IMR-90 (cell line): ENCODE measurements around the gene PARD3. TPM values are rescaled to one million over a fixed set of nuclear protein-coding genes. Genes with fewer than 3 reads are reported as not detected.
A peak's percentile ranks its signal among the peaks of the same experiment; 100 is the strongest.

ENCODE experiments used
- ATAC-seq: fragments of 200-7000 bp; cut with Tn5 transposase; 2 replicates; pipeline ENCODE4 v1.9.1; 2020; ENCODE audit warnings: low read depth, mild to moderate bottlenecking, moderate library complexity
- BruUV-seq: library from RNA; stranded (reverse); fragments of 400-500 nt; replicated peaks from 2 replicates; lab custom pipeline; 2021; lab: Mats Ljungman, UMichigan
- CTCF ChIA-PET: fragments of 300-600 bp; formaldehyde crosslinking; extraction: SDS; loops from one replicate; lab custom pipeline; 2021; ENCODE audit warnings: antibody characterized with exemption; lab: Yijun Ruan, JAX
- POLR2A ChIA-PET: fragments of 300-600 bp; sonication (Branson Sonifier 250); formaldehyde crosslinking; loops from one replicate; lab custom pipeline; 2022; ENCODE audit warnings: antibody characterized with exemption; ENCODE audit not compliant: unreplicated experiment; lab: Charles Lee
- DNase-seq: peaks from one replicate; pipeline ENCODE4 v3.0.0; 2013
- H2AFZ ChIP-seq: replicated peaks from 2 replicates; pipeline ENCODE3; 2013; ENCODE audit warnings: low read length, mild to moderate bottlenecking; ENCODE audit not compliant: poor library complexity
- H2AK5ac ChIP-seq: 2 replicates; pipeline ENCODE4 v1.6.1; 2013; ENCODE audit warnings: low read depth, low read length, inconsistent platforms
- H2AK9ac ChIP-seq: replicated peaks from 2 replicates; pipeline ENCODE3; 2013; ENCODE audit warnings: mild to moderate bottlenecking, low read depth, low read length, moderate library complexity; ENCODE audit not compliant: poor library complexity
- H2BK120ac ChIP-seq: 2 replicates; pipeline ENCODE4 v1.6.1; 2013; ENCODE audit warnings: low read depth, low read length, inconsistent platforms
- H2BK15ac ChIP-seq: 3 replicates; pipeline ENCODE4 v1.6.1; 2013; ENCODE audit warnings: low read depth, low read length, inconsistent platforms
- H2BK20ac ChIP-seq: 2 replicates; pipeline ENCODE4 v1.6.1; 2013; ENCODE audit warnings: low read depth, mild to moderate bottlenecking, inconsistent platforms, low read length, moderate library complexity
- H2BK5ac ChIP-seq: 2 replicates; pipeline ENCODE4 v1.6.1; 2013; ENCODE audit warnings: mild to moderate bottlenecking, low read depth, low read length, inconsistent platforms; ENCODE audit not compliant: poor library complexity, severe bottlenecking
- H3K14ac ChIP-seq: replicated peaks from 2 replicates; pipeline ENCODE4 v1.6.1; 2013; ENCODE audit warnings: low read depth, low read length, inconsistent platforms
- H3K18ac ChIP-seq: 2 replicates; pipeline ENCODE4 v1.6.1; 2013; ENCODE audit warnings: low read depth, low read length, control low read depth
- H3K23ac ChIP-seq: 2 replicates; pipeline ENCODE4 v1.6.1; 2013; ENCODE audit warnings: low read depth, low read length, inconsistent platforms
- H3K27ac ChIP-seq: 2 replicates; pipeline ENCODE4 v1.5.1; 2013; ENCODE audit warnings: mild to moderate bottlenecking, control low read depth, low read length; ENCODE audit not compliant: insufficient read depth
- H3K27me3 ChIP-seq: 2 replicates; pipeline ENCODE4 v1.6.1; 2013; ENCODE audit warnings: low read length; ENCODE audit not compliant: control insufficient read depth, insufficient read depth
- H3K36me3 ChIP-seq: 2 replicates; pipeline ENCODE4 v1.6.1; 2013; ENCODE audit warnings: low read length, mixed read lengths; ENCODE audit not compliant: control insufficient read depth, insufficient read depth
- H3K4ac ChIP-seq: 2 replicates; pipeline ENCODE4 v1.6.1; 2013; ENCODE audit warnings: low read depth, low read length, inconsistent platforms
- H3K4me1 ChIP-seq: 2 replicates; pipeline ENCODE4 v1.6.1; 2013; ENCODE audit warnings: low read length, mixed read lengths; ENCODE audit not compliant: control insufficient read depth, insufficient read depth
- H3K4me2 ChIP-seq: 2 replicates; pipeline ENCODE4 v1.6.1; 2013; ENCODE audit warnings: low read depth, mild to moderate bottlenecking, control low read depth, low read length, moderate library complexity
- H3K4me3 ChIP-seq: 2 replicates; pipeline ENCODE4 v1.5.1; 2013; ENCODE audit warnings: low read depth, mild to moderate bottlenecking, control low read depth, low read length, moderate library complexity; ENCODE audit not compliant: insufficient read depth
- H3K56ac ChIP-seq: 2 replicates; pipeline ENCODE4 v1.6.1; 2013; ENCODE audit warnings: low read length, inconsistent platforms; ENCODE audit not compliant: insufficient read depth; ENCODE audit errors: extremely low read depth
- H3K79me1 ChIP-seq, 2 experiments: 2 replicates each; pipeline ENCODE4 v1.6.1; 2013; ENCODE audit warnings: low read length in 2 of 2, inconsistent platforms in 1 of 2, low read depth in 1 of 2
- H3K9ac ChIP-seq: 2 replicates; pipeline ENCODE4 v1.6.1; 2013; ENCODE audit warnings: low read depth, low read length, control low read depth
- H3K9me1 ChIP-seq: 2 replicates; pipeline ENCODE4 v1.6.1; 2013; ENCODE audit warnings: low read length, inconsistent platforms; ENCODE audit not compliant: insufficient read depth
- H3K9me3 ChIP-seq: 2 replicates; pipeline ENCODE4 v1.6.1; 2013; ENCODE audit warnings: low read length; ENCODE audit not compliant: control insufficient read depth, insufficient read depth
- H4K20me1 ChIP-seq: 2 replicates; pipeline ENCODE4 v1.6.1; 2013; ENCODE audit warnings: low read length, inconsistent platforms; ENCODE audit not compliant: insufficient read depth
- H4K5ac ChIP-seq: 2 replicates; pipeline ENCODE4 v1.6.1; 2013; ENCODE audit warnings: mild to moderate bottlenecking, low read depth, low read length, control low read depth
- H4K8ac ChIP-seq, 2 experiments: 2 replicates each; pipeline ENCODE4 v1.6.1; 2013; ENCODE audit warnings: low read depth in 2 of 2, low read length in 2 of 2, control low read depth in 1 of 2, inconsistent platforms in 1 of 2
- H4K91ac ChIP-seq: 2 replicates; pipeline ENCODE4 v1.6.1; 2013; ENCODE audit warnings: low read depth, low read length, inconsistent platforms; ENCODE audit not compliant: insufficient read depth
- BHLHE40 ChIP-seq: fragments of 150-350 bp; IDR thresholded peaks from 2 replicates; pipeline ENCODE4 v1.6.1; 2016; ENCODE audit warnings: mild to moderate bottlenecking, low read depth, low read length
- CEBPB ChIP-seq: IDR thresholded peaks from 2 replicates; pipeline ENCODE4 v1.6.1; 2012; ENCODE audit warnings: low read depth, low read length, improper control_type of control experiment
- CHD1 ChIP-seq: IDR thresholded peaks from 2 replicates; pipeline ENCODE4 v1.6.1; 2012; ENCODE audit warnings: low read depth, low read length, improper control_type of control experiment
- CTCF ChIP-seq: conservative IDR thresholded peaks from 2 replicates; pipeline ENCODE4 v1.5.1; 2012; ENCODE audit warnings: mild to moderate bottlenecking, low read depth, low read length, improper control_type of control experiment
- FOS ChIP-seq: fragments of 150-350 bp; IDR thresholded peaks from 2 replicates; pipeline ENCODE4 v1.6.1; 2016; ENCODE audit warnings: low read depth, low read length
- MAFK ChIP-seq: IDR thresholded peaks from 2 replicates; pipeline ENCODE4 v1.6.1; 2012; ENCODE audit warnings: low read depth, low read length, improper control_type of control experiment
- MAZ ChIP-seq: IDR thresholded peaks from 2 replicates; pipeline ENCODE4 v1.6.1; 2012; ENCODE audit warnings: low read depth, mild to moderate bottlenecking, low read length, improper control_type of control experiment, moderate library complexity, borderline replicate concordance
- MXI1 ChIP-seq: IDR thresholded peaks from 2 replicates; pipeline ENCODE4 v1.6.1; 2012; ENCODE audit warnings: low read depth, mild to moderate bottlenecking, low read length, moderate library complexity, borderline replicate concordance
- NFE2L2 ChIP-seq: fragments of 150-350 bp; IDR thresholded peaks from 2 replicates; pipeline ENCODE4 v1.6.1; 2016; ENCODE audit warnings: low read depth, mild to moderate bottlenecking, low read length
- POLR2A ChIP-seq: IDR thresholded peaks from 2 replicates; pipeline ENCODE4 v1.6.1; 2012; ENCODE audit warnings: mild to moderate bottlenecking, low read depth, low read length
- RAD21 ChIP-seq: IDR thresholded peaks from 2 replicates; pipeline ENCODE4 v1.6.1; 2012; ENCODE audit warnings: low read length, improper control_type of control experiment
- RCOR1 ChIP-seq: IDR thresholded peaks from 2 replicates; pipeline ENCODE4 v1.6.1; 2012; ENCODE audit warnings: mild to moderate bottlenecking, low read length, improper control_type of control experiment; ENCODE audit not compliant: insufficient replicate concordance
- RFX5 ChIP-seq: IDR thresholded peaks from 2 replicates; pipeline ENCODE4 v1.8.0; 2012; ENCODE audit warnings: low read depth, mild to moderate bottlenecking, low read length, moderate library complexity
- SMC3 ChIP-seq: fragments of 150-350 bp; IDR thresholded peaks from 2 replicates; pipeline ENCODE4 v1.6.1; 2016; ENCODE audit warnings: low read depth, mild to moderate bottlenecking, antibody characterized with exemption, low read length, moderate library complexity
- USF2 ChIP-seq: fragments of 150-350 bp; IDR thresholded peaks from 2 replicates; pipeline ENCODE4 v1.6.1; 2017; ENCODE audit warnings: mild to moderate bottlenecking, antibody characterized with exemption, low read length, low read depth
- WGBS, 2 experiments: methylation state at CpG; one replicate each; pipeline versions ENCODE4 v1.1.5 to v1.1.7; 2013; ENCODE audit warnings: missing lambda C conversion rate in 2 of 2; ENCODE audit not compliant: insufficient read length in 1 of 2; ENCODE audit errors: extremely low coverage in 2 of 2; 5-methylcytosine and 5-hydroxymethylcytosine counted together
- dilution Hi-C: fragments of 300-500 bp; cut with HindIII; formaldehyde crosslinking; loops from one replicate; pipeline ENCODE4 v1.14.3; 2018; ENCODE audit warnings: low sequenced_read_pairs; ENCODE audit not compliant: unreplicated experiment
- in situ Hi-C: fragments of 300-500 bp; cut with MboI; formaldehyde crosslinking; loops from 3 replicates; pipeline ENCODE4 v1.14.3; 2019; ENCODE audit warnings: low sequenced_read_pairs, inconsistent platforms, mixed read lengths
- intact Hi-C: fragments of 100-400 bp; cut with micrococcal nuclease; formaldehyde crosslinking; loops from 2 replicates; pipeline ENCODE4 v1.10.0; 2022
- polyA plus RNA-seq, 3 experiments: library from polyadenylated mRNA; depleted of rRNA; stranded (reverse); fragments of >200 nt; gene quantifications; 2 replicates each; pipeline ENCODE4 v1.2.3, GENCODE V29; 2012; ENCODE audit warnings: low replicate concordance in 1 of 3
- total RNA-seq: library from RNA; depleted of rRNA; stranded (reverse); fragments of >200 nt; gene quantifications from 2 replicates; pipeline ENCODE4 v1.2.3, GENCODE V29; 2012
- TF ChIP-seq, protein P1 (sequence below): fragments of 150-350 bp; IDR thresholded peaks from 2 replicates; pipeline ENCODE4 v1.6.1; 2016; ENCODE audit warnings: low read depth, mild to moderate bottlenecking, low read length, moderate library complexity, borderline replicate concordance

Gene PARD3
- total and polyA plus RNA-seq, 2 of the 4 experiments (the other 2 are of a cell fraction), result 14.6 to 37.5 TPM

DNA sequence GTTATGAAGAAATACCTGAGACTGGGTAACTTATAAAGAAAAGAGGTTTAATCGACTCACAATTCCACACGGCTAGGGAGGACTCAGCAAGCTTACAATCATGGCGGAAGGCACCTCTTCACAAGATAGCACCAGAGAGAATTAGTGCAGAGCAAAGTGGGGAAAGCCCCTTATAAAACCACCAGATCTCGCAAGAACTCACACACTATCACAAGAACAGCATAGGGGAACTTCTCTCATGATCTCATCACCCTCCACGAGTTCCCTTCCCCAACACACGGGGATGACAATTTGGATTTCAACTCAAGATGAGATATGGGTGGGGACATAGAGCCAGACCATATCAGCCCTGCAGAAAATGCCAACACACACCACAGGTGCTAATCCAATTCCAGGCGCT is 218.7 kb downstream of the PARD3 start:
- Histone ChIP-seq H3K9me3 (no peaks in the 10 kb centered on the region), H3K23ac (no peak overlapping the region), H3K4me1 (peaks cover 5% of the 10 kb centered on the region), H3K18ac (no peak overlapping the region), H3K14ac (0 out of 2 replicates have a peak overlapping the region, but pooled peaks have one; percentile 31), H3K56ac (no peak overlapping the region), H3K36me3 (no peaks in the 10 kb centered on the region), H3K27ac (no peak overlapping the region), H2BK120ac (no peak overlapping the region), H4K8ac (no peak overlapping the region), H2AK9ac (no peak overlapping the region), H2BK20ac (no peak overlapping the region), H3K4me2 (no peak overlapping the region), H4K5ac (no peak overlapping the region), H3K27me3 (no peaks in the 10 kb centered on the region), H3K79me1 (peaks cover 9 to 49% of the 10 kb centered on the region in 2 experiments; a peak in 3 of 4 replicates), H3K9me1 (peaks cover 6% of the 10 kb centered on the region), H2BK5ac (no peak overlapping the region), H3K4me3 (no peak overlapping the region), H2AK5ac (no peak overlapping the region), H2BK15ac (no peak overlapping the region), H4K91ac (no peak overlapping the region), H2AFZ (no peak overlapping the region), H3K4ac (no peak overlapping the region), H4K20me1 (peaks cover 7% of the 10 kb centered on the region; the same call in 1 of the 2 replicates), H3K9ac (no peak overlapping the region)
- ATAC-seq (no peak), DNase-seq (no peak)
- intact Hi-C loops, result loop anchor here (5.0 kb wide), 1 partner anchor 69 kb away; no protein-coding TSS in a partner anchor
- no CpG with 5 or more reads among the region's 7 CpGs for WGBS, 2 experiments
- ChIA-PET POLR2A (no interaction called here), CTCF (no interaction called here)
- dilution Hi-C loops, result no loop called here
- TF ChIP-seq MAFK (no peak), CEBPB (no peak), CHD1 (no peak), MAZ (no peak), MXI1 (no peak), NFE2L2 (no peak), POLR2A (no peak), BHLHE40 (no peak), RAD21 (no peak), CTCF (no peak), RCOR1 (no peak), SMC3 (no peak), FOS (no peak), USF2 (no peak), RFX5 (no peak)
- TF ChIP-seq, protein P1, sequence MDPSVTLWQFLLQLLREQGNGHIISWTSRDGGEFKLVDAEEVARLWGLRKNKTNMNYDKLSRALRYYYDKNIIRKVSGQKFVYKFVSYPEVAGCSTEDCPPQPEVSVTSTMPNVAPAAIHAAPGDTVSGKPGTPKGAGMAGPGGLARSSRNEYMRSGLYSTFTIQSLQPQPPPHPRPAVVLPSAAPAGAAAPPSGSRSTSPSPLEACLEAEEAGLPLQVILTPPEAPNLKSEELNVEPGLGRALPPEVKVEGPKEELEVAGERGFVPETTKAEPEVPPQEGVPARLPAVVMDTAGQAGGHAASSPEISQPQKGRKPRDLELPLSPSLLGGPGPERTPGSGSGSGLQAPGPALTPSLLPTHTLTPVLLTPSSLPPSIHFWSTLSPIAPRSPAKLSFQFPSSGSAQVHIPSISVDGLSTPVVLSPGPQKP, result no peak
- in situ Hi-C loops, result no loop called here
- BruUV-seq, result no TSS peak
